ENCODE data around the gene C2. TPM values are rescaled to one million over a fixed set of nuclear protein-coding genes. Genes with fewer than 3 reads are reported as not detected.

Gene C2
- total and polyA plus RNA-seq, 5 experiments from 2014 or later: 3.8 to 4.3 TPM; not detected in 3

DNA sequence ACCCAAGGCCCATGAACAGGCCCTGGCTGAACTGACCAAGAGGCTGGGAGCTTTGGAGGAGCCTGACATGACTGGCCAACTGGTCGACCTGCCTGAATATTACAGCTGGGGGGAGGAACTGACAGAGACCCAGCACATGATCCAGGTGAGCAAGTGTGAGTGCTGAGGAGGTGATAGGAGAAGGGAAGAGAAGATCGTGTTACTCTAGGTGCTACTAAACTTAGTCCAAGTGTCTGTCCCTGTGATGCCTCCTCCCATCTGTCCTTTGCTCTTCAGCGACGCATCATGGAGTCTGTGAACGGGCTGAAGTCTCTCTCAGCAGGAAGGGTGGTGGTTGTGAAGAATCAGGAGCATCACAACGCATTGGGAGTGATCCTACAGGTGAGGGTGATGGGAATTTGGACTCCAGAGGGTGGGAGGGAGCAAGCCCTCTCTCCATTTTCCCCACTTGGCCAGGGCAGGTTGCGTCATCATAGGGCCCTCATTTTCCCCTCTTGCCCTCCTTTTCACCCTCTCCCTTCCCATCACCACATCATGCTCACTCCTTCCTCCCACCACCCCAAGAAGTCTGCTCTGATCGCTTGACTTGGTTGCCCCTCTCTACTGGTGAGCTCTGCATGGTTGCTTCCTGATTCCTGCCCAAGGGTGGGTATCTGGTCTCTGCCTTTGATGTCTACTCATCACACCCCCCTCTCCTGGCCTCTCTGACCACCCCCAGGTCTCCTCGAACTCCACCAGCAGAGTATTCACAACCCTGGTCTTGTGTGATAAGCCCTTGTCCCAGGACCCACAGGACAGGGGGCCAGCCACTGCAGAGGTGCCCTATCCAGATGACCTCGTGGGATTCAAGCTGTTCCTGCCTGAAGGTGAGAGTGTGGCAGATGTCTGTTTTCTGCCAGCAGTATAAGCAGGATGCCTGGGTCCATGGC, 39.7 kb downstream of the C2 start:
- H3K27me3 Mint-ChIP-seq: peaks cover 0 to 4% (median 0%) of the 10 kb centered on the region in 5 donors
- POLR2A ChIA-PET: interaction anchor here (5.6 kb wide), 1 partner anchor 7 kb away, joined by 119 read pairs; the partner anchor contains the start of genes NELFE and SKIC2
- DNase-seq: no peak
- H3K4me1 Mint-ChIP-seq: peaks cover 25 to 32% (median 27%) of the 10 kb centered on the region in 4 donors
- H3K27ac Mint-ChIP-seq: peak overlapping the region in 6 of 10 donors; percentile 3 to 70 (median 40)
- peak overlapping the region in 1 of 10 donors; percentile 14 for H3K4me3 Mint-ChIP-seq
- peaks cover 0 to 73% (median 12%) of the 10 kb centered on the region in 3 donors for H3K36me3 Mint-ChIP-seq
- ATAC-seq: no peak
- H3K9me3 Mint-ChIP-seq: no peaks in the 10 kb centered on the region

DNA sequence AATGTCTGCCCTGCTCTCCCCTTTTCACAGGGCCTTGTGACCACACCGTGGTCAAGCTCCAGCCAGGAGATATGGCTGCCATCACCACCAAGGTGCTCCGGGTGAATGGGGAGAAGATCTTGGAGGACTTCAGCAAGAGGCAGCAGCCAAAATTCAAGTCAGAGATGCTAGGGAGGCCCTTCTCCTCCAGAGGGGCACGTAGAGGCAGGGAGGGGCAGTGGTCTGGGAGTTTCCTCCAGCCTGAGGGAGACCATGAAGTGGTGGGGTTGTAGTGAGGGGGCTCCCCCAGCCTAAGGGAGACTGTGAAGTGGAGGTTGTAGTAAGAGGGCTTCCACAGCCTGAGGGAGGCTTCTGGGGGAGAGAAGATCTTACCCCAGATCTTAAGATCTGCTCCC, 40.4 kb downstream of the C2 start:
- H3K36me3 Mint-ChIP-seq: peaks cover 0 to 66% (median 7%) of the 10 kb centered on the region in 3 donors
- no peaks in the 10 kb centered on the region for H3K9me3 Mint-ChIP-seq
- peak overlapping the region in 1 of 10 donors; percentile 14 for H3K4me3 Mint-ChIP-seq
- H3K4me1 Mint-ChIP-seq: peaks cover 28 to 34% (median 31%) of the 10 kb centered on the region in 4 donors
- H3K27me3 Mint-ChIP-seq: peaks cover 0 to 4% (median 0%) of the 10 kb centered on the region in 5 donors
- no peak for ATAC-seq
- no peak for DNase-seq
- POLR2A ChIA-PET: interaction anchor here (5.6 kb wide), 1 partner anchor 8 kb away, joined by 119 read pairs; the partner anchor contains the start of genes NELFE and SKIC2
- H3K27ac Mint-ChIP-seq: peak overlapping the region in 3 of 10 donors; percentile 31 to 85 (median 34)

DNA sequence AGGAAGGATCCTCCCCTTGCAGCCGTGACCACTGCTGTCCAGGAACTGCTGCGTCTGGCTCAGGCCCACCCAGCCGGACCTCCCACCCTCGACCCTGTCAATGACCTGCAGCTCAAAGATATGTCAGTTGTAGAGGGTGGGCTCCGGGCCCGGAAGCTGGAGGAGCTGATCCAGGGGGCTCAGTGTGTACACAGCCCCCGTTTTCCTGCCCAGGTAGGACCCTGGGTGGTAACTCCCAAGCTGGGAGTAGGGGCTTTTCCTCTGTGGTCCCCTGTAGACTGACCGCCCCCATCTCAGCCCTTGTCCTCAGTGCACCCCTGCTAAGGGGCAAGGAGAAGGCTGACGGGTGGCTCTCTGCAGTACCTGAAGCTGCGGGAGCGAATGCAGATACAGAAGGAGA, 40.8 kb downstream of the C2 start:
- peaks cover 0 to 62% (median 6%) of the 10 kb centered on the region in 3 donors for H3K36me3 Mint-ChIP-seq
- peak overlapping the region in 1 of 10 donors; percentile 41 for H3K4me3 Mint-ChIP-seq
- no peak for ATAC-seq
- no peak for DNase-seq
- peaks cover 31 to 38% (median 34%) of the 10 kb centered on the region in 4 donors for H3K4me1 Mint-ChIP-seq
- POLR2A ChIA-PET: interaction anchor here (5.6 kb wide), 1 partner anchor 8 kb away, joined by 119 read pairs; the partner anchor contains the start of genes NELFE and SKIC2
- H3K27me3 Mint-ChIP-seq: peaks cover 0 to 4% (median 0%) of the 10 kb centered on the region in 5 donors
- peak overlapping the region in 3 of 10 donors; percentile 24 to 73 (median 52) for H3K27ac Mint-ChIP-seq
- H3K9me3 Mint-ChIP-seq: no peaks in the 10 kb centered on the region

DNA sequence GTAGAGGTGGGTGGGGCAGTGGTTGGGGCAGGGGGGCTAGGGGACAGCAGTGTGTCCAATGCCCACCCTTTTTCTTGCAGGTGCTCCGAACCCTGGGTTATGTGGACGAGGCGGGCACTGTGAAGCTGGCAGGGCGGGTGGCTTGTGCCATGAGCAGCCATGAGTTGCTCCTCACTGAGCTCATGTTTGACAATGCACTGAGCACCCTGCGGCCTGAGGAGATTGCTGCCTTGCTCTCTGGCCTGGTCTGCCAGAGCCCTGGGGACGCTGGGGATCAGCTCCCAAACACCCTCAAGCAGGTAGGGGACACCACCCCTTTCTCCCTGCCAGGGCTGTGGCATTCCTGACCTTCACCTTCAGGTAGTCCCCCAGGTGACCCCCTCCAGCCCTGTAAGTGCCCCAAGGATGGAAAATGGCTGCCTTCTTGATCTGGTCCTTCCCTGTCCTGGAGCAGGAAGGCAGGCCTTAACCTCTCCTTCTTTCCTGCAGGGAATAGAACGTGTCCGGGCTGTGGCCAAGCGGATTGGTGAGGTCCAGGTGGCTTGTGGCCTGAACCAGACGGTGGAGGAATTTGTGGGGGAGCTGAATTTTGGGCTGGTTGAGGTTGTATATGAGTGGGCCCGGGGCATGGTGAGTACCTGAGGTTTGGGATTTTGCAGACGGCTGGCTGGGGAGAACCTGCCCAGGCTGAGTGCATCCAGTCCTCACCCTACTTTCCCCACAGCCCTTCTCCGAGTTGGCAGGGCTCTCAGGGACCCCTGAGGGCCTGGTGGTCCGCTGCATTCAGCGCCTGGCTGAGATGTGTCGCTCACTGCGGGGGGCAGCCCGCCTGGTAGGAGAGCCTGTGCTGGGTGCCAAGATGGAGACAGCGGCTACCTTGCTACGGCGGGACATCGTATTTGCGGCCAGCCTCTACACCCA, 41.5 kb downstream of the C2 start:
- DNase-seq (no peak), ATAC-seq (no peak)
- Mint-ChIP-seq H3K27ac (peak overlapping the region in 9 of 10 donors; percentile 28 to 100 (median 100)), H3K36me3 (peaks cover 0 to 58% (median 6%) of the 10 kb centered on the region in 3 donors), H3K9me3 (no peaks in the 10 kb centered on the region), H3K27me3 (peaks cover 0 to 4% (median 0%) of the 10 kb centered on the region in 5 donors), H3K4me1 (peaks cover 33 to 46% (median 40%) of the 10 kb centered on the region in 4 donors), H3K4me3 (peak overlapping the region in 4 of 10 donors; percentile 68 to 98 (median 95))
- POLR2A ChIA-PET: interaction anchor here (1.0 to 5.6 kb wide), 3 partner anchors 9 to 159 kb away, joined by 3 to 119 read pairs (median 3); partner anchors contain the start of genes ATF6B, NELFE and SKIC2

DNA sequence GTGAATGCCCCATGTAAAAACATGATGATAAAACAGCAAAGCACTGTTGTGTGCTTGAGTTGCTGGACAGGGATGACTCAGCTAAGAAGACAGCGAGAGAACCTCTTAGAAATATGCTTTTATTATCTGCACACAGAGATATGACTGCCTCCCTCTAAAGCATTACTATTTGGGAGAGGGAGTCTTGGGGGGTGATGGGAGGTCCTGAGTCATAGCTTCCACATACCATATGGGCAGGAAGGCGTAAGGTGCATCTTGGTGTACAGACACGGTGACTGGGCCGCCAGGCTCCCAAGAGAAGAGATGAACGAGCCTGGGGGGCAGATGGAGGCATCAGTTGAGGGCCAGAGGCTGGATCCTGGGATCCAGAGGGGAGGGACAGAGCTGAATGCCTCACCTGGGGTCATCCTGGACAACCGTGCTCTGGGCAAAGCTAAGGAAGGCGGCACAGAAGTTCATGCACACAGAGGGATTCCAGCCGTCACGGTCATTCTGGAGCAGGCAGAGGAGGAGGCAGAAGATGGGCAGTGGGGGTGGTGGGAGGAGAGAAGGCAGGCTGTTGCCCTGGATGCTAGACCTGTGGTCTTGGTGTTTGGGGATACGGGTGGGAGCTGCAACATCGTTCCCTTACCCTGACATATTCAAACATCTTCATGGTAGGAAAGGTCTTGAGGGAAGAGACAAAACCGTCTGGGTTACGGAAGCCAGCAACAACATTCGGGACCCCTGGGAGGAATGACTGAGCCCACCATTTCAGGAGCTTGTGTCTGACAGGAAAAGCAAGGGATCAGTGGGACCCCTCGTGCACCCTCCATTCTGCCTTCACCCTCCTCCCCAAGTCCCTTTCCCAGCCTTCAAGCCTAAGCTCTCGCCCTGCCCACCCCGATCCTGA, 42.4 kb downstream of the C2 start:
- POLR2A ChIA-PET: interaction anchor here (0.6 to 5.6 kb wide), 5 partner anchors 10 to 1617 kb away, joined by 3 to 119 read pairs (median 3); partner anchors contain the start of genes ATF6B, NELFE and SKIC2
- Mint-ChIP-seq H3K4me3 (peak overlapping the region; percentile 68 to 99 (median 98)), H3K36me3 (peaks cover 0 to 50% (median 2%) of the 10 kb centered on the region in 3 donors), H3K4me1 (peaks cover 33 to 46% (median 44%) of the 10 kb centered on the region in 4 donors), H3K27ac (peak overlapping the region; percentile 43 to 100 (median 100)), H3K9me3 (no peaks in the 10 kb centered on the region), H3K27me3 (peaks cover 0 to 4% (median 0%) of the 10 kb centered on the region in 5 donors)
- ATAC-seq (no peak), DNase-seq (peak in 1 of 10 donors; percentile 0)

DNA sequence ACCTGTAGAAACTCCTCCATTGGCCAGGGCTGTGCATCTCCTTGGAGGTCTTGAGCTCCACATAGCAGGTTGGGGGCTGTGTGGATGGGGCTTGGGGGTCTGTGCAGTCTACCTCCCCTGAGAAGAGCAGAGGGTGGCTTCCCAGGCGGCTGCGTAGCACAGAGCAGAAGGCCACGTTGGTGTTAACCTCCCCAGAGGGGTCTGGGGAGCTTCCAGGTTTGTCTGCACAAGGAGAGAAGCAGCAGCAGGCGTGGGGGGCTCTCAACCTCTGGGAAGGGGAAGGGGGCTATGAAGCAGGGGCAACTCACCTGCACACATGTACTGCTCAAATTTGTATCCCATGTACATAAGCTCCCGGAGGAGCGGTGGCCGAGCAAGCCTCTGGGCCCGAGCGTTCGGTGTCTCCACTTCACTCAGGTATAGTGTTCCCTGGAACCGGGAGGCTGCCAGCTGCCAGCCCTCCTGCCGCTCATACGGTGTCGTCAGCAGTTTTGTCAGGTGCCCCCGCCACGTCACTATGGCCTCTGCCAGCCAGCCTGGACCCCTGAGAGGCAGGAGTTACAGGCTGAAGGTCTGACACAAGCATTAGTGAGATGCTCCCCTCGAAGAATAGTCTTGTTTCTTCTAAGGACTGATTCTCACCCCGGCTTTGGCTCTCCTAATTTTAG, 43.2 kb downstream of the C2 start:
- Mint-ChIP-seq H3K27me3 (peaks cover 0 to 4% (median 0%) of the 10 kb centered on the region in 5 donors), H3K4me3 (peak overlapping the region; percentile 94 to 99 (median 98)), H3K36me3 (peaks cover 0 to 42% (median 2%) of the 10 kb centered on the region in 3 donors), H3K27ac (peak overlapping the region; percentile 43 to 100 (median 100)), H3K9me3 (no peaks in the 10 kb centered on the region), H3K4me1 (peaks cover 31 to 46% (median 45%) of the 10 kb centered on the region in 4 donors)
- DNase-seq: no peak
- POLR2A ChIA-PET: interaction anchor here (0.7 to 5.6 kb wide), 7 partner anchors 11 to 875 kb away, joined by 3 to 119 read pairs (median 5); partner anchors contain the start of genes ATF6B, NELFE, SKIC2 and ZBTB12
- ATAC-seq: no peak

DNA sequence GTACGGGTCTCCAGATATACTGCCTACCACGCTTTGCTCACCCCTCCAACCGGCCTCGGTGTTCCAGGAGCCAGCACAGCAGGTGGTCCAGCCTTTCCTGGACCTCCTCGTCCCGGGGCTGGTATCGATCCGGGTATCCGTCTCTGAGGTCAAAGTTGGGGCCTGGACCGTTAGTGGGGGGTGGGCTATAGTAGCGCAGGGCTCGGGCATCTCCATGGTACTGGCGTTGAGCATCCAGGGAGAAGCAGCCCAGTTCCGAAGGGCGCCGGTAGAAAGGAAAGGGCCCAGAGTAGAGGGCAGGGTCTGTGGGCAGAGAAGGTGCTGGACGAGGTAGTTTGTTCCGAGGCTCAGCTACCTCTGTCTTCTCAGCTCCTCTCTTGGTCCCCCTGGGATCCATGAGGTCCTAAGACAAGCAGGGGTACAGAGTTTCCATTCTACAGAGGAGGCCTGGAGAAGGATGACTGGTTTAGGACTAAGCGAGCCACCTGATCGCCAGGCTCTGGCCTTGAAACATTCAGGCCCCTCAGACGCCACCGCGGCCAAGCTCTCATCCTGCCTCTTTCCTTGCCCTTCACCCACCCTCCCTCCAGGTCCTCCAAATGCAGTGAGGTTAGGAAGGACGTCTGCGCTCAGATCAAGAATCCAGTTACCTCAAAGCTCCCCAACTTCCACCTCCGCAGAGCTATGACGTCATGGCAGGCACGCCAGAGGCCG, 43.9 kb downstream of the C2 start:
- peak overlapping the region; percentile 94 to 99 (median 98) for H3K4me3 Mint-ChIP-seq
- peaks cover 0 to 4% (median 0%) of the 10 kb centered on the region in 5 donors for H3K27me3 Mint-ChIP-seq
- DNase-seq: peak in 1 of 10 donors; percentile 0
- peaks cover 31 to 46% (median 45%) of the 10 kb centered on the region in 4 donors for H3K4me1 Mint-ChIP-seq
- ATAC-seq: peak in 1 of 2 donors; percentile 65
- POLR2A ChIA-PET: interaction anchor here (0.5 to 5.6 kb wide), 16 partner anchors 11 to 874 kb away, joined by 3 to 119 read pairs (median 4); partner anchors contain the start of genes ABHD16A, BAG6, DDAH2 and DDX39B
- peak overlapping the region; percentile 97 to 100 (median 100) for H3K27ac Mint-ChIP-seq
- peaks cover 0 to 35% (median 0%) of the 10 kb centered on the region in 3 donors for H3K36me3 Mint-ChIP-seq
- H3K9me3 Mint-ChIP-seq: no peaks in the 10 kb centered on the region

DNA sequence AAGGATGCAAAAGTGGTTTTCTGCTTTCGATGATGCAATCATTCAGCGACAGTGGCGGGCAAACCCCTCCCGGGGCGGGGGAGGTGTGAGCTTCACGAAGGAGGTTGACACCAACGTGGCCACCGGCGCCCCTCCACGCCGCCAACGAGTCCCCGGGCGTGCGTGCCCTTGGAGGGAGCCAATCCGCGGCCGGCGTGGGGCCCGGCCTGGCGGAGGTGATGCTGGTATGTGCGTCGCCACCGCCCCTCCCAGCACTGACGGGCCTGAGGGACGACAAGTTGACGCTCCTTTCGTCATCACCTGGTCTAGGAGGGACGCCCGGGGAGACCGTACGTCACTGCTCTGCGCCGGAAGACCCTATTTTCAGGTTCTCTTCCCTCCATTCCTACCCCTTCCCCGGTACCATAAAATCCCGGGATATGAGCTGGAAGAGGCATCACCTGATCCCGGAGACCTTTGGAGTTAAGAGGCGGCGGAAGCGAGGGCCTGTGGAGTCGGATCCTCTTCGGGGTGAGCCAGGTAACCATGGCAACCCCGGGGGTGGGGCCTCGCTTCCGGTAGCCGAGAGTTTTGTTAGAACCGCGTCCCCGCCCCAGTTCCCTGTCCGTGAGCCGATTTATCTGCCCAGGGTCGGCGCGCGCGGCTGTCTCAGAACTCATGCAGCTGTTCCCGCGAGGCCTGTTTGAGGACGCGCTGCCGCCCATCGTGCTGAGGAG, 44.6 kb downstream of the C2 start, which contains the start of gene DXO:
Gene DXO, minus strand, starts transcription at position 146 of the 716 bp plus-strand sequence. CDS start 463 bp downstream, outside the sequence.
- peak; percentile 89 to 100 (median 99) for DNase-seq
- Mint-ChIP-seq H3K4me1 (peaks cover 29 to 46% (median 42%) of the 10 kb centered on the region in 4 donors), H3K27me3 (peaks cover 0 to 4% (median 0%) of the 10 kb centered on the region in 5 donors), H3K36me3 (peaks cover 0 to 31% (median 0%) of the 10 kb centered on the region in 3 donors), H3K27ac (peak within 1 kb of the TSS; percentile 97 to 100 (median 100)), H3K9me3 (no peaks in the 10 kb centered on the region), H3K4me3 (peak within 1 kb of the TSS; percentile 94 to 99 (median 98))
- ATAC-seq: peak; percentile 87 to 90
- POLR2A ChIA-PET: interaction anchor here (0.5 to 5.6 kb wide), 17 partner anchors 12 to 873 kb away, joined by 3 to 119 read pairs (median 4); partner anchors contain the start of genes ABHD16A, BAG6, DDAH2 and DDX39B
